HepG2 (cell line): Measurements from ENCODE around the gene ZNF624. TPM values are rescaled to one million over a fixed set of nuclear protein-coding genes. Genes with fewer than 3 reads are reported as not detected.

ENCODE experiments used
- ATF4 ChIP-seq, 2 experiments: fragments of 450-650 bp in 1 of 2; sonication (generic) in 1 of 2; formaldehyde crosslinking; IDR thresholded peaks; 2 replicates each; pipeline versions ENCODE4 v1.5.0 to v1.8.0; 2020 to 2022; ENCODE audit warnings: mild to moderate bottlenecking in 1 of 2, missing genetic modification reagents in 1 of 2
- CREM ChIP-seq, 2 experiments: sonication (generic) in 1 of 2; formaldehyde crosslinking in 1 of 2; IDR thresholded peaks; 2 replicates each; pipeline versions ENCODE4 v1.4.0 to v1.6.1; 2016 to 2020; ENCODE audit warnings: antibody characterized with exemption in 1 of 2, mild to moderate bottlenecking in 1 of 2, missing genetic modification reagents in 1 of 2
- FOXJ3 ChIP-seq: sonication (generic); formaldehyde crosslinking; IDR thresholded peaks from 2 replicates; pipeline ENCODE4 v1.4.0; 2020; ENCODE audit warnings: missing genetic modification reagents, mild to moderate bottlenecking, borderline replicate concordance
- GFI1 ChIP-seq: sonication (generic); formaldehyde crosslinking; IDR thresholded peaks from 2 replicates; pipeline ENCODE4 v1.5.0; 2020; ENCODE audit warnings: missing genetic modification reagents, mild to moderate bottlenecking, borderline replicate concordance
- HDAC2 ChIP-seq: sonication (generic); formaldehyde crosslinking; IDR thresholded peaks from 2 replicates; pipeline ENCODE4 v1.4.0; 2020; ENCODE audit warnings: missing genetic modification reagents
- KDM1A ChIP-seq: IDR thresholded peaks from 2 replicates; pipeline ENCODE4 v1.6.1; 2016; ENCODE audit warnings: missing compliant biosample characterization
- LCORL ChIP-seq, 2 experiments: fragments of 450-650 bp in 1 of 2; sonication (generic) in 1 of 2; formaldehyde crosslinking in 1 of 2; IDR thresholded peaks; 2 replicates each; pipeline versions ENCODE4 v1.5.0 to v1.6.1; 2017 to 2020; ENCODE audit warnings: antibody characterized with exemption in 1 of 2, missing genetic modification reagents in 1 of 2
- MIER3 ChIP-seq: IDR thresholded peaks from 2 replicates; pipeline ENCODE4 v1.6.1; 2016; ENCODE audit warnings: missing compliant biosample characterization, borderline replicate concordance
- ONECUT2 ChIP-seq: sonication (generic); formaldehyde crosslinking; IDR thresholded peaks from 2 replicates; pipeline ENCODE4 v1.4.0; 2020; ENCODE audit warnings: missing genetic modification reagents
- PAXIP1 ChIP-seq: sonication (generic); formaldehyde crosslinking; conservative IDR thresholded peaks from 2 replicates; pipeline ENCODE4 v1.4.0; 2020; ENCODE audit warnings: mild to moderate bottlenecking, missing genetic modification reagents, moderate library complexity
- RFX3 ChIP-seq: IDR thresholded peaks from 2 replicates; pipeline ENCODE4 v1.6.1; 2016; ENCODE audit warnings: missing biosample characterization, missing genetic modification reagents
- SOX13 ChIP-seq, 3 experiments: fragments of 450-650 bp in 1 of 3; sonication (generic) in 1 of 3; formaldehyde crosslinking in 1 of 3; IDR thresholded peaks in 2 of 3; conservative IDR thresholded peaks in 1 of 3; 2 replicates each; pipeline versions ENCODE4 v1.5.0 to v1.6.1; 2016 to 2020; ENCODE audit warnings: antibody characterized with exemption in 1 of 3, mild to moderate bottlenecking in 1 of 3, missing compliant biosample characterization in 1 of 3, missing genetic modification reagents in 1 of 3, moderate library complexity in 1 of 3
- ZHX1 ChIP-seq: sonication (generic); formaldehyde crosslinking; IDR thresholded peaks from 2 replicates; pipeline ENCODE4 v1.8.1; 2022; ENCODE audit warnings: low read depth, mild to moderate bottlenecking, missing genetic modification reagents
- ZNF280D ChIP-seq: sonication (generic); formaldehyde crosslinking; IDR thresholded peaks from 2 replicates; pipeline ENCODE4 v1.5.1; 2020; ENCODE audit warnings: mild to moderate bottlenecking, missing genetic modification reagents
- ZNF414 ChIP-seq: sonication (generic); formaldehyde crosslinking; IDR thresholded peaks from 2 replicates; pipeline ENCODE4 v1.5.0; 2020; ENCODE audit warnings: missing genetic modification reagents
- polyA plus RNA-seq, 8 experiments: library from polyadenylated mRNA; depleted of rRNA in 3 of 8; stranded (reverse) in 7 of 8; unstranded in 1 of 8; fragments of >200 nt; fragmentation: Illumina TruSeq in 4 of 8; extraction: Trizol in 4 of 8; gene quantifications; 2 replicates each; pipeline versions ENCODE4 v1.2.1 to v1.2.3, GENCODE V29; 2011 to 2016; ENCODE audit warnings: low read depth in 4 of 8, missing spikeins in 1 of 8, mixed read lengths in 1 of 8; ENCODE audit not compliant: insufficient read depth in 1 of 8
- total RNA-seq, 5 experiments: library from RNA; depleted of rRNA; stranded (reverse); fragments of >200 nt; fragmentation: Illumina TruSeq; extraction: Trizol; gene quantifications; 2 replicates each; pipeline ENCODE4 v1.2.3, GENCODE V29; 2016; ENCODE audit warnings: low read depth in 1 of 5

The ZNF624 gene
- total and polyA plus RNA-seq, 2 of the 13 experiments (the other 11 are each of a cell fraction or from before 2014, with no cell fraction given): 0.75 to 3.5 TPM

- peak; percentile 70 for TF ChIP-seq PAXIP1 (CRISPR knock-in tag)
- peak; percentile 92 for TF ChIP-seq ONECUT2 (CRISPR knock-in tag)
- TF ChIP-seq RFX3 (CRISPR knock-in tag): 0 out of 2 replicates have a peak, but pooled peaks have one; percentile 14
- peak; percentile 64 for TF ChIP-seq HDAC2 (CRISPR knock-in tag)
- TF ChIP-seq CREM (IDR thresholded peaks at IDR 0.05): peak; percentile 31; the same call in 1 of the 2 replicates
- TF ChIP-seq CREM (CRISPR knock-in tag; IDR thresholded peaks at IDR 0.05): no peak
- TF ChIP-seq SOX13 (IDR thresholded peaks at IDR 0.05): peak; percentile 62; the same call in 1 of the 2 replicates
- TF ChIP-seq SOX13 (CRISPR knock-in tag; conservative IDR thresholded peaks at IDR 0.05 in 1 of 2, IDR thresholded peaks at IDR 0.05 in 1 of 2): peak in 1 of 2 experiments; percentile 55; a peak in 1 of 4 replicates
- TF ChIP-seq GFI1 (CRISPR knock-in tag): no peak
- TF ChIP-seq LCORL (IDR thresholded peaks at IDR 0.05): no peak
- peak; percentile 76 for TF ChIP-seq LCORL (CRISPR knock-in tag; IDR thresholded peaks at IDR 0.05)
- peak in 1 of 2 experiments; percentile 43; a peak in 1 of 4 replicates for TF ChIP-seq ATF4 (CRISPR knock-in tag; IDR thresholded peaks at IDR 0.05)
- TF ChIP-seq ZNF414 (CRISPR knock-in tag): peak; percentile 50; the same call in 1 of the 2 replicates
- TF ChIP-seq MIER3: peak; percentile 91; the same call in 1 of the 2 replicates
- peak; percentile 95 for TF ChIP-seq FOXJ3 (CRISPR knock-in tag)
- peak; percentile 49; the same call in 1 of the 2 replicates for TF ChIP-seq KDM1A (CRISPR knock-in tag)
- TF ChIP-seq ZHX1 (CRISPR knock-in tag): no peak
- TF ChIP-seq ZNF280D (CRISPR knock-in tag): peak; percentile 83; the same call in 1 of the 2 replicates
Observed at GRCh38 chr17:16593356-16594102, 60.1 kb downstream of the ZNF624 start (continued).
